Muscle of back (tissue), 11 donors: ENCODE results near the gene CELSR1. TPM values are rescaled to one million over a fixed set of nuclear protein-coding genes. Genes with fewer than 3 reads are reported as not detected.
"Not testable (repeated sequence)": the region's sequence is repeated elsewhere in the genome, so short reads cannot be mapped to it uniquely, and the experiment has no call there.

Source experiments
- DNase-seq, 3 donors: peaks; one replicate each; pipeline versions ENCODE4 v3.0.0 to v3.0.0-alpha.2; 2013
- polyA plus RNA-seq, 10 donors: library from polyadenylated mRNA; unstranded; fragments of 120-200 nt; gene quantifications; one replicate each; pipeline ENCODE4 v1.2.1, GENCODE V29; 2013; ENCODE audit not compliant: insufficient read length in 10 of 10

Gene CELSR1
- polyA plus RNA-seq, 10 donors: 1.7 to 9.8 (median 3.3) TPM

GRCh38 chr22:46397951-46398350, 139.5 kb downstream of the CELSR1 start:
- DNase-seq: no peak

- DNase-seq: no peak
Observed at GRCh38 chr22:46397514-46397913, 139.9 kb downstream of the CELSR1 start.

DNA sequence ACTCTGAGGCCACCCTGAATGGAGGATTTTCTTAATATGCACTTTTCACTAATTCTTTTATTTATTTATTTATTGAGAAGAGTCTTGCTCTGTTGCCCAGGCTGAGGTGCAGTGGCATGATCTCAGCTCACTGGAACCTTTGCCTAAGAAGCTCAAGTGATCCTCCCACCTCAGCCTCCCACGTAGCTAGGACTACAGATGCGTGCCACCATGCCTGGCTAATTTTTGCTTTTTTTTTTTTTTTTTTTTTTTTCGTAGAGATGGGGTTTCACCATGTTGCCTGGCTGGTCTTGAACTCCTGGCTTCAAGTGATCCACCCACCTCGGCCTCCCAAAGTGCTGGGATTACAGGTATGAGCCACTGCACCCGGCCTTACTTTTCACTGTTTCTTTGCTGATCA, 140.4 kb downstream of the CELSR1 start:
- DNase-seq: not testable (repeated sequence)

GRCh38 chr22:46395145-46395544, 142.3 kb downstream of the CELSR1 start:
- DNase-seq: no peak

GRCh38 chr22:46394622-46395021, 142.8 kb downstream of the CELSR1 start:
- DNase-seq: no peak

DNA sequence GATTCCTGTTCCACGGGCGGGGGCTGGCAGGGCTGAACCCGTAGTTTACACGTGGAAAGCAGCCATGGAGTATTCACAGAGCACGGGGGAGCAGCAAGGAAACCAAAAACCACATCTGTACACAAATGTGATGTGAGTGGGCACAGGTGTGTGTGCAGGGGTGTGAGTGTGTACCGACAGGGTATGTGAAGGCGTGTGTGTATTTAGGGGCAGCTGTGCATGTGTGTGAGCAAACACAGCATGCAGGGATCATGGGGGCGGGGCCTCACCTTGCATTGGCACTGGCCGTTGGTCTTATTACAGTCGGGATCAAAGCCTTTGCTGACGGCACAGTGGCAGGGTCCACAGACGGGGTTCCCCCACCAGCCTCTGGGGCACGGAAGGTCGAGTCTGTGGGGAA, 143.5 kb downstream of the CELSR1 start:
- DNase-seq: no peak

- DNase-seq: no peak
Observed at GRCh38 chr22:46392137-46392844, 145.1 kb downstream of the CELSR1 start.

- no peak for DNase-seq
Observed at GRCh38 chr22:46391486-46392136, 145.8 kb downstream of the CELSR1 start.

DNA sequence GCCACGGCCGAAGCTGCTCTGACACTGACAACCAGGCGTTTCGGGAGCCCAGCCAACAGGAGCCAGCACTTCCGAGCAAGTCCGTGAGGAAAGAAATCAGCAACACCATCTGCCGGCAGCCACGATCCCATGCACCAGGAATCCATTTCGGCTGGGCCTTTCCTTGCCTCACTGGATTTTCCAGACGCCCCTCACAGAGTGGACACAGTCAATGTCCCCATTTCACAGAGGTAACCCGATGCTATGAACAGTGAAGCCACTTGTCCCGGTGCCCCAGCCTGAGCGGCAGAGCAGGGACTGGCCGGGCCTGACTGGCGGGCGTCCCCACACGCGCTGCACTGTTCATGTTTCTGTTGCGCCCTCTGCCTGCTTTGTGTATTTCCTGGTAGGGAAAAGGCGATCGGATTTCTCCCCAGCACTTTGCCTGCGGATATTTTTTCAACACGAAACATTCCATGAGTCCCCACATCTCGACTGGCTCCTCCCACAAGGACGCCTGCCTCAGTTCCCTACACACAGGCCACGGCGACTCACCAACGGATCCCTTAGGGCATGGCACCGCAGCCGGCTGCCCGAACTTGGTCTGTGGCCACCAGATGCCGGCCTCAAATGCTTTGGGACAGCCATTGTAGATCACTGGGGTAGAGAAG, 146.6 kb downstream of the CELSR1 start:
- DNase-seq: peak; percentile 72 to 91 (median 84)

DNA sequence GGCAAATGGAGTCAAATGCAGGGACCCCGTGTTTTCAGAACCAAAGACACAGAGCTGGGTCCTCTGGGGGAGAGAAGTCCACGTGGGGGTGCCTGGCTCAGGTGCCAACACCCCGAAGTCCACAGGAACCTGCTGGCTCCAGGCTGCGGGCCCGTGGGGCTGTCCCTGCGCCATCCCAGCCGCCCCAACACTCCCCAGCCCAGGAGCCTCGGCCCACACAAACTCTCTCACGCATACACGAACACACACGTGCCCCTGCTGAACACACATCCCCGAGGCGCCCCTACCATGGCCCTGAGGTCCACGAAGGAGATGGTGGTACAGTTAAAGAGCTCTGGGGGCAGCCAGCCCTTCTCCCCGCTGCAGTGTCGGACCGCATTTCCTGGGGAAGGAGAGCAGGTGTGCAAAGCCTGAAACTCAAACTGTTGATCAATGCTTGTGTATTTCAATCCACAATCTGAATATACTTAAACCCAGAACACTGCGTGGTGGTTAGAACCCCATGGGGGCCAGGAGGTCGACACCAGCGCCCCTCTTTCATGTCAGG, 147.2 kb downstream of the CELSR1 start:
- no peak for DNase-seq

DNA sequence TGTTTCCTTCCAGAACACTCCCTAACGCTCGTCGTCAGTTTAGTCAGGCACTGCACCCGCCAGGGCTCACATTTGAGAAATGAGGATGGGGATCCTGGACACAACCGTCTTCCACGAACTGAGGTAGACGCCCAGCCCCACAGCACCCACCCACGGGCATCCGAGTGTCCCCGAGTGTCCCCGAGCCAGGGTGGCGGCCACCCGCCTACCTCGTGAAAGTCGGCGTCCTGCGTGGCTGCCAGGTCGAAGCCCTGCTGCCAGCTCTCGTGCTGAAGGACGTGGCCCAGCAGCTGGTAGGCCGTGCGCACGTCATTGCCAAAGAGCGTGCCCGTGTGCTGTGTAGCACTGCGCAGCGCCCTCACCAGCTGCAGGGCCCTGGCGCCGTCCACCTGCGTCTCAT, 148.3 kb downstream of the CELSR1 start:
- no peak for DNase-seq

- DNase-seq: no peak
Observed at GRCh38 chr22:46388647-46389046, 148.8 kb downstream of the CELSR1 start.

DNA sequence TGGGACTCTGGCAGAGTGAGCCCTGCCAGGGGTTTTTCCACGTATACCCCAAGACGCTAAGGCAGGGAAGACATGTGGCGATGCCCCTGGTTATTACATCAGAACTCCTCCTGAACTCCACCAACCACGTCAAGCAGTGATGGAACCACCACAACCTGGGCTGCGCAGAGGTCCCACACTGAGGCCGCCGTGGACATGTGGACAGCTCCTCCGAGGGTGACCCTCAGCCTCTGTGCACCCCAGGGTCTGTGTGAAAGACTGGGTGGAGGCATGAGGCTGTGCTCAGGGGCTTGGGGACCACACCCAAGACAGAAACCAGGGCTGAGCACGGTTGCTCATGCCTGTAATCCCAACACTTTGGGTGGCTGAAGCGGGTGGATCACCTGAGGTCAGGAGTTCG, 149.7 kb downstream of the CELSR1 start:
- no peak for DNase-seq

DNA sequence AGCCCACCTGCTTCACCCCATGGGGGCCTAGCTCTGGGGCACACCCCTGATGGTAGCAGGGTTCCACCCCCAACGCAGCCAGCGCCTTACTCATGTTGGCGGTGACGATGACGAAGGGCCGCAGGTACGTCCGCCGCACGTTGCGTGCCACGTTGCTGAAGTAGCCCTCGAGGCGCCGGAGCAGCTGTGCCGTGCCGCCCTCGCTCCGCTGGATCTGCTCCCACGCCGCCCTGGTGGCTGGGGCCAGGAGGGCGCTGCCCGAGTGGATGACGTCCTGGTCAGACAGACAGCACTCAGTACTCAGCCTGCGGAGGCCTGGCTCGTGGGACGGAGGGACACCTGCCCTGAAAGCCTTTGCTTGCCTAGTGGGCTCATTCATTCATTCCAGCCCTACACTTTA, 151.1 kb downstream of the CELSR1 start:
- no peak for DNase-seq

GRCh38 chr22:46382524-46382923, 154.9 kb downstream of the CELSR1 start:
- DNase-seq: no peak

DNA sequence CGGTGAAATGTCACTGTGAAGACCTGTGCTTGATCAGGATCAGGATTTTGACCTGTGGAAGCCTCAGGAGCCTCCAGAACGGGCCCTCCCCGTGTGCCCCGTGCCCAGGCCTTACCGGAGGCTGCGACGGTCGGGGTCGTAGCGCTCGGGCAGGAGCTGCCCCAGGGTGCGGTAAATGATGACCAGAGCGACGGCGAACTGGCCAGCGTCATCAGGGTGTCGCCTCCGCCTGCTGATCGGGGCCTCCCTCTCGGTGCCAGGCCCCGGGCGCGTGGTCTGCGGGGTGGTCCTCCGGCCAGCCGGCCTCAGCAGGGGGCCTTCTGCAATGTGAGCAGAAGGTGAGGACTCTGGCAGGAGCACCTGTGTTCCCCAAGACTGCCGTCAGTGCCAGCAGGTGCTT, 155.7 kb downstream of the CELSR1 start:
- DNase-seq: no peak

DNA sequence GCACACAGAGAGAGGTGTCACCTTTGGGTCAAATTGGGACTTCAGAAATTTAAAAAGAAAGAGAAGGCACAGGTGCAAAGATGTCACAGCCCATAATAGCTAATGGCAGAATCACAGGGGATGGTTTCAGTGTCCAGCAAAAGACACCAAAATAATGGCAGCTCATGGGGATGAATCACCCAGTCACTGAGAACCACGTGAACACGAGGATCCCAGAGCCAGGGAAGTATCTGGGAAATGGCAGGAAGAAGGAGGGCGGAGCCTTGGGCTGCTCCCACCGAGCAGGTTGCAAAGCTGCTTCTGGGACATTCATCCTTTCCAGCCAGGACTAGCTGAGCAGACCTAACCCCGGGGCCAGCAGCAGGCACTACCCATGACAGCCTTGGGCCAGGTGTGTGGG, 156.3 kb downstream of the CELSR1 start:
- no peak for DNase-seq

- DNase-seq: no peak
Observed at GRCh38 chr22:46380581-46380980, 156.8 kb downstream of the CELSR1 start.

DNA sequence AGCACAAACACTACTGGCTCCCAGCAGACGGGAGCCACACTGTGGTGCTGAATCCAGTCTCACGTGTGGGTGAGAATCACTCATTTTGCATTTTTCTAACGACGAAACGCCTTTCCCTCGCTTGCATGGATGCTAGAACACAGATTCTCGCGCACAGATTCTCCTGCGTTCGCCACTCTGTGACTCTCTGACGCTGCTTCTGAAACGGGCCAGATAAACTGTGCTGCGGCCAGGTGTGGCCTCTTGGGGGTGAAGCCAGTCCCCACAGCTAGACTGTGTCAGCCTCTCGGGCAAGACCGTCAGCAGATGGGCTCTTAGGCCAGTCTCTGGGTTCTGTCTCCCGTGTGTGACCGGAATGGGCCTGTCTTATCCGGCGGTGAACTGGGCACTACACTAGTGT, 157.4 kb downstream of the CELSR1 start:
- DNase-seq: no peak

GRCh38 chr22:46379066-46379930, 158.1 kb downstream of the CELSR1 start:
- DNase-seq: no peak

DNA sequence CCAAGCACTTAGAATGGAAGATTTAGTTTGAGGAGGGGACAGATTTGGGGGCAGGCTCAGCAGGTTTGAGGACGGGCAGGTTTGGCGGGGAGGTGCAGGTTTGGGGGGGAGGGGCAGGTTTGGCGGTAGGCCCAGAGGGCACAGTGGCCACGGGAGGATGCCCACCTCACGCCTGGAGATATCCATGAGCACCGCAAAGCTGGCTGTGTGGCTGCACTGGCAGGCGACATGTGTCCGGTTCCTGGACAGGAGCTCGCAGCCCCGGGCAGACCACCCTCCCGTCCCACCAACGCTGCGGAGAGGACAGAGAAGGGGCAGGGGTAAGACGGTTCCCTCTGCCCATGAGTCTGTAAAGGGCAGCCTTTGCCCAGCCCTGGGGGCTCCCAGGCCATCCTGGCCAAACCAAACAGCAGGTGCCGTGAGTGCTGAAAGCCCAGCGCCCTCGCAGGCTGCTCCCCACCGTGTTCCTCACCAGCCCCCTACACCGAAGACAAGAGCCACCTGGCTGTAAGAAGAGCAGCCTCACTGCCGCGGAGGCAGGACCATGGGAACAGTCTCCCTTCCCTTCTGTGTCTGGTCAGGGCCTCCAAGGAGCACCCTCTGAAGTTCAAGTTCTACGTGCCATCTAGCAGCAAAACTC, 158.9 kb downstream of the CELSR1 start:
- no peak for DNase-seq
